Testis (tissue), 3 donors: ENCODE results near the gene ARMC2. TPM values are rescaled to one million over a fixed set of nuclear protein-coding genes. Genes with fewer than 3 reads are reported as not detected.

Source experiments
- DNase-seq: peaks from one replicate; pipeline ENCODE4 v3.0.0-alpha.2; 2019
- H3K27ac ChIP-seq, 2 donors: fragments of 200-600 bp; sonication (generic); one replicate each; pipeline ENCODE4 v1.5.1; 2019
- H3K27me3 ChIP-seq: fragments of 200-600 bp; sonication (generic); one replicate; pipeline ENCODE4 v1.5.1; 2019
- H3K36me3 ChIP-seq: fragments of 200-600 bp; sonication (generic); one replicate; pipeline ENCODE4 v1.5.1; 2017; ENCODE audit warnings: low read depth; ENCODE audit errors: missing control alignments
- H3K4me1 ChIP-seq: fragments of 200-600 bp; sonication (generic); one replicate; pipeline ENCODE4 v1.5.1; 2019
- H3K4me3 ChIP-seq, 2 donors: fragments of 200-600 bp; sonication (generic); one replicate each; pipeline ENCODE4 v1.5.1; 2017 to 2019
- H3K9me3 ChIP-seq: fragments of 200-600 bp; sonication (generic); one replicate; pipeline ENCODE4 v1.5.1; 2017
- POLR2A ChIP-seq: fragments of 450-650 bp; IDR thresholded peaks from one replicate; pipeline ENCODE4 v1.6.1; 2017; ENCODE audit warnings: antibody characterized with exemption, mild to moderate bottlenecking, moderate library complexity
- WGBS, 2 donors: methylation state at CpG; one replicate each; pipeline ENCODE4 v1.1.5; 2018; 5-methylcytosine and 5-hydroxymethylcytosine counted together
- intact Hi-C: fragments of 100-400 bp; cut with DNase I; formaldehyde crosslinking; loops from one replicate; pipeline ENCODE4 v1.15.1; 2023; ENCODE audit warnings: low total_unique reads
- polyA plus RNA-seq: library from polyadenylated mRNA; stranded (reverse); fragments of 350-450 nt; fragmentation: Illumina TruSeq; extraction: RNeasy Lipid Tissue Mini Kit (QIAGEN cat#74804); gene quantifications from one replicate; pipeline ENCODE4 v1.2.3, GENCODE V29; 2014; ENCODE audit warnings: low read depth, low replicate concordance; ENCODE audit not compliant: insufficient read depth
- total RNA-seq, 2 donors: library from RNA; depleted of rRNA; stranded (reverse); fragments of >200 nt; gene quantifications; one replicate each; pipeline ENCODE4 v1.2.3, GENCODE V29; 2016
- TF ChIP-seq, protein P1 (sequence below), 3 experiments: fragments of 450-650 bp in 2 of 3; fragments of 200-600 bp in 1 of 3; sonication (generic) in 1 of 3; IDR thresholded peaks; one replicate each; pipeline ENCODE4 v1.5.1; 2016 to 2019; ENCODE audit warnings: antibody characterized with exemption in 3 of 3, mild to moderate bottlenecking in 2 of 3, moderate library complexity in 1 of 3

ARMC2 gene
- total and polyA plus RNA-seq, 3 donors from 2014 or later, result 24.0 to 78.6 (median 51.4) TPM

DNA sequence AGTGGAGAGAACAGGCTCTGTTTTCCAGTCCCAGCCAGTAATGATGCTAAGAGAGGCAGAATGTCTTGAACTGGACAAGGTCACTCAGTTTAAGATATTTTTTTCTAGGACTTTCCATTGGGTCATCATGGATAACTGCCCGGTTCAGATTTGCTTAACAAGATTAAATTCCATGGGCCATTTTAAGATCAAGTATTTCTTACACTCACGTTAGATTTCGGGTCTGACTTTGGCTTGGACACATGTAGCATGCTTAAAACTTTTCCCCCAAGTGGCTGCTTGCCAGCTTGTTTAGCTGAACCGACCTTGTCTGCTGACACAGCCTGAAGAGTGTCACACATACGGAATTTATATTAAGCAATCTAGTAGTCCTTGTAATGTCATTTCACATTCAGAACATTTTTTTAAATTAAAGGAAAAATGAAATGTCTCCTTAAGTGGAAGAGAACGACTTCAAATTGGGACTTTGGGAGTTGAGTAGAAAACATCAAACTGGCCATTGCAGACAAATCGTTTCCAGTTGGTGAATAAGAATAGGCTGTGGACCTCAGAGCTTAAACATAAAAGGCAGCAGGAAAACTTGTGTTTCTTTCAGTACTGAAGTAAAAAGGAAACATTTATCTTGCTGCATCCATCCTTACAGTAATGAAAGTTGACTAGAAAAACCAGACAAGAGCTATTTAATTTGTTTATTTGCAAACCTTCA, 29.0 kb downstream of the ARMC2 start:
- no peaks in the 10 kb centered on the region for H3K9me3 ChIP-seq
- H3K27ac ChIP-seq, result peak overlapping the region; percentile 28 to 74
- no peaks in the 10 kb centered on the region for H3K4me1 ChIP-seq
- no peaks in the 10 kb centered on the region for H3K27me3 ChIP-seq
- DNase-seq, result peak; percentile 60
- no peak overlapping the region for H3K4me3 ChIP-seq
- intact Hi-C loops, result no loop called here
- TF ChIP-seq, protein P1, sequence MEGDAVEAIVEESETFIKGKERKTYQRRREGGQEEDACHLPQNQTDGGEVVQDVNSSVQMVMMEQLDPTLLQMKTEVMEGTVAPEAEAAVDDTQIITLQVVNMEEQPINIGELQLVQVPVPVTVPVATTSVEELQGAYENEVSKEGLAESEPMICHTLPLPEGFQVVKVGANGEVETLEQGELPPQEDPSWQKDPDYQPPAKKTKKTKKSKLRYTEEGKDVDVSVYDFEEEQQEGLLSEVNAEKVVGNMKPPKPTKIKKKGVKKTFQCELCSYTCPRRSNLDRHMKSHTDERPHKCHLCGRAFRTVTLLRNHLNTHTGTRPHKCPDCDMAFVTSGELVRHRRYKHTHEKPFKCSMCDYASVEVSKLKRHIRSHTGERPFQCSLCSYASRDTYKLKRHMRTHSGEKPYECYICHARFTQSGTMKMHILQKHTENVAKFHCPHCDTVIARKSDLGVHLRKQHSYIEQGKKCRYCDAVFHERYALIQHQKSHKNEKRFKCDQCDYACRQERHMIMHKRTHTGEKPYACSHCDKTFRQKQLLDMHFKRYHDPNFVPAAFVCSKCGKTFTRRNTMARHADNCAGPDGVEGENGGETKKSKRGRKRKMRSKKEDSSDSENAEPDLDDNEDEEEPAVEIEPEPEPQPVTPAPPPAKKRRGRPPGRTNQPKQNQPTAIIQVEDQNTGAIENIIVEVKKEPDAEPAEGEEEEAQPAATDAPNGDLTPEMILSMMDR (IDR thresholded peaks at IDR 0.05), result no peak
- TF ChIP-seq POLR2A, result no peak
- H3K36me3 ChIP-seq, result no peaks in the 10 kb centered on the region
- 41 to 46% methylated on average over 7 of the region's 7 CpGs for WGBS, 2 donors

DNA sequence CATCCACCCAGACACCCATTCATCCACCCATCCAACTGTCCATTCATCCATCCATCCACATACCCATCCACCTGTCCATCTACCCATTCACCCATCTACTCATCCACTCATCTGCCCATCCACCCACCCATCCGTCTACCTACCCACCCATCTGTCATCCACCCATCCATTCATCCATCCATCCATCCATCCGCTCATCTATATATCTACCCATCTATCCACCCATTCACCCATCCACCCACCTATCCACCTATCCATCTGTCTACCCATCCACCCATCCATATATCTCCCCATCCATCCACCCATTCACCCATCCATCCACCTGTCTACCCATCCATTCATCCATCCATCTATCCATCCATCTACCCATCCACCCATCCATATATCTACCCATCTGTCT, 30.7 kb downstream of the ARMC2 start:
- intact Hi-C loops, result no loop called here
- WGBS, 2 donors, result 94 to 95% methylated on average over 2 of the region's 2 CpGs

DNA sequence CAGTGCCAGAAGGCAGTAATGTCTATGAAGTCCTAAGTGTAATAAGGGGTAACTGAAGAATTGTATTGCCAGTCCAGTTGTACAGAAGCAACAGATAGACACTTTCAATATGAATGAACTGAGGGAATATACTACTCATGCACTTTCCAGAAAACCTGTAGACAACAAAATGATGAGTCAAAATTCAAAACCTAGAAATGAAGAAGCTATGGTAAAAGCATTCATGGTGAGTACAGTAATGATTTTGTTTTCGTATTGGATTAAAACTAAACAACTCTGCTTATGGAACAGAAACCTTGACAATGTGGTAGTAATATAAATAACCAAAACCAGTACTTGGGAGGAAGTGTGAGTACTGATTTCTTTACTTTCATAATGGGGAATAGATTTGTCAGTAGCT, 35.0 kb downstream of the ARMC2 start:
- TF ChIP-seq, protein P1 (IDR thresholded peaks at IDR 0.05), result no peak
- no peak for TF ChIP-seq POLR2A
- H3K27me3 ChIP-seq, result no peaks in the 10 kb centered on the region
- H3K4me3 ChIP-seq, result no peak overlapping the region
- no peaks in the 10 kb centered on the region for H3K4me1 ChIP-seq
- 82 to 91% methylated on average over 1 of the region's 1 CpG for WGBS, 2 donors
- H3K36me3 ChIP-seq, result no peaks in the 10 kb centered on the region
- no peak for DNase-seq
- no peaks in the 10 kb centered on the region for H3K9me3 ChIP-seq
- intact Hi-C loops, result no loop called here
- no peak overlapping the region for H3K27ac ChIP-seq

More for the DNA sequence above, 30.7 kb downstream of the ARMC2 start:
- Histone ChIP-seq H3K27me3 (no peaks in the 10 kb centered on the region), H3K4me3 (no peak overlapping the region), H3K9me3 (no peaks in the 10 kb centered on the region), H3K36me3 (no peaks in the 10 kb centered on the region), H3K4me1 (no peaks in the 10 kb centered on the region), H3K27ac (no peak overlapping the region)
- TF ChIP-seq, protein P1 (IDR thresholded peaks at IDR 0.05), result no peak
- TF ChIP-seq POLR2A, result no peak
- no peak for DNase-seq

DNA sequence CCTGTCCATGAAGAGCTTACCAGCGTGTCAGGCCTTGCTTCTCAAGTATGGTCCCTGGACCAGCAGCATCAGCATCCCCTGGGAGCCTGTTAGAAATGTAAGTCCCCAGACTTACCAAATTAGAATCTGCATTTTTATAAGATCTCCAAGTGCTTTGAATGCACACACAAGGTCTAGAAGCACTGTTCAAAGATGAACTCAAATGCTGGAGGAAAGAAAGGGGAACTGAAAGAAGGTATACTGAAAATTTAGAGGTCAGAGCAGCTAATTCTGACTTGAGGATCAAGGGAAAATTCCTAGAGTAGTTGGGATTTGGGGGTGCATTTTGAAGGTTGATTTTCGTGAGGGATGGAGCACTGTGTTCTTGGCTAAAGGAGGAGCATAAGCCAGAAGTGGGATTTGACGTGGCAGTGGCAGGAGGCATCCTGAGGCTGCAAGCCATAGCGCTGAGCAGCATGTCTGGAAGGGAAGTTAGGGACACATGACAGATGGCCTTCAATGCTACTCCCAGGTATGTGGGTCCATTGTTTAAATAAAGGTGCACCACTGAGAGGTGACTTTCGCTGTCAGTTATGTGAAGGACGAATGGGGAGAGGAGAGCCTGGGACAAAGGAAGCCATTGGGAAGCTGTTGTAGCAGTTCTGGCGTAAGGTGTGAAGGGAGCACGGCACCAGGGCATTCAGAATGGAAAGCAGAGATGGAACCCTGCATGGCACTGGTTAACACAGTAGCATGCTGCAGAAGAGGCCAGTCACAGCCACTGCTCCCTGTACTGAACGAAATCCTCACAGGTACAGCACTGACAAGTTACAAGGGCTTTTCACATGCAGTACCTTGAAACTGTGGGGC, 36.2 kb downstream of the ARMC2 start:
- intact Hi-C loops, result loop anchor here (5.0 kb wide), 1 partner anchor 342 kb away; no protein-coding TSS in a partner anchor
- Histone ChIP-seq H3K36me3 (no peaks in the 10 kb centered on the region), H3K9me3 (no peaks in the 10 kb centered on the region), H3K27ac (no peak overlapping the region), H3K27me3 (no peaks in the 10 kb centered on the region), H3K4me1 (no peaks in the 10 kb centered on the region), H3K4me3 (no peak overlapping the region)
- TF ChIP-seq, protein P1 (IDR thresholded peaks at IDR 0.05), result no peak
- no peak for TF ChIP-seq POLR2A
- WGBS, 2 donors, result 85 to 93% methylated on average over 9 of the region's 9 CpGs
- no peak for DNase-seq
